KBM-7 (cell line): ENCODE results near the gene CHAC2.
"Not testable (repeated sequence)": the region's sequence is repeated elsewhere in the genome, so short reads cannot be mapped to it uniquely, and the experiment has no call there.

Experiments
- DNase-seq: peaks from one replicate; pipeline ENCODE4 v3.0.0-alpha.2; 2015
- in situ Hi-C: fragments of 300-500 bp; cut with MboI; formaldehyde crosslinking; loops from 2 replicates; pipeline ENCODE4 v1.14.3; 2020; ENCODE audit warnings: low sequenced_read_pairs, low pct_unique_long_range_greater_than_20kb, mixed read lengths

CHAC2 gene

GRCh38 chr2:53820048-53820447, 52.4 kb downstream of the CHAC2 start:
- no peak for DNase-seq
- in situ Hi-C loops = no loop called here

GRCh38 chr2:53820711-53821110, 53.1 kb downstream of the CHAC2 start:
- no peak for DNase-seq
- in situ Hi-C loops = no loop called here

GRCh38 chr2:53821810-53822209, 54.2 kb downstream of the CHAC2 start:
- DNase-seq = no peak
- in situ Hi-C loops = no loop called here

GRCh38 chr2:53823639-53824038, 56.0 kb downstream of the CHAC2 start:
- peak; percentile 58 for DNase-seq
- in situ Hi-C loops = not testable (repeated sequence)
